Fibroblast of the aortic adventitia (primary cell): ENCODE results near the gene FAM13A. TPM values are rescaled to one million over a fixed set of nuclear protein-coding genes. Genes with fewer than 3 reads are reported as not detected.
A peak's percentile ranks its signal among the peaks of the same experiment; 100 is the strongest.

Experiments
- DNase-seq: peaks from one replicate; pipeline ENCODE4 v3.0.0-alpha.2; 2010; ENCODE audit warnings: low read depth
- H3K4me3 ChIP-seq: 2 replicates; pipeline ENCODE4 v1.5.1; 2011; ENCODE audit warnings: low read depth, mild to moderate bottlenecking, control low read depth, low read length, moderate library complexity
- total RNA-seq: library from RNA; depleted of rRNA; stranded (reverse); fragments of >200 nt; gene quantifications from 2 replicates; pipeline ENCODE4 v1.2.3, GENCODE V29; 2012; ENCODE audit warnings: low replicate concordance
- TF ChIP-seq, protein P1 (sequence below): IDR thresholded peaks from 2 replicates; pipeline ENCODE4 v1.5.1; 2011; ENCODE audit warnings: mild to moderate bottlenecking, low read length, control low read depth, inconsistent platforms; ENCODE audit not compliant: insufficient read depth

The FAM13A gene
- total RNA-seq, 1 donor, result 23.5 TPM

DNA sequence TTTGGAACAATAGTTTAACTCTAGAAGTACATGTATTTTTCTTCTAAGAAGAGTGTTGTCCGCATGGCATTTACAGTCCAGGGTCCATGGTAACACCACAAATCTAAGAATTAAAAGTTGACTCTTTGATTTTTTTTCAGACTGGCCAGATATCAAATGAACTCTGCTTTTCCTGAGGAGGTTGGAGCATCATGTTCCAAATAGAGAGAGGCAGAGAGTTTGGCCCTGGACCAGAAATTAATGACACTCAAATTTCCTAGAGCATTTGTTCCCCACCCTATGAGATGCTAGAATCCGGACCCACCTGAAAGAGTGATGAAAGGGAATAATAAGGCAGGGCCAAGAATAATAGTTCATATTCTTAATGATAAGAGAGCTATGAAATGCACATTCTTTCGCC, 312.4 kb downstream of the FAM13A start:
- DNase-seq, result no peak
- no peak overlapping the region for H3K4me3 ChIP-seq
- TF ChIP-seq, protein P1, sequence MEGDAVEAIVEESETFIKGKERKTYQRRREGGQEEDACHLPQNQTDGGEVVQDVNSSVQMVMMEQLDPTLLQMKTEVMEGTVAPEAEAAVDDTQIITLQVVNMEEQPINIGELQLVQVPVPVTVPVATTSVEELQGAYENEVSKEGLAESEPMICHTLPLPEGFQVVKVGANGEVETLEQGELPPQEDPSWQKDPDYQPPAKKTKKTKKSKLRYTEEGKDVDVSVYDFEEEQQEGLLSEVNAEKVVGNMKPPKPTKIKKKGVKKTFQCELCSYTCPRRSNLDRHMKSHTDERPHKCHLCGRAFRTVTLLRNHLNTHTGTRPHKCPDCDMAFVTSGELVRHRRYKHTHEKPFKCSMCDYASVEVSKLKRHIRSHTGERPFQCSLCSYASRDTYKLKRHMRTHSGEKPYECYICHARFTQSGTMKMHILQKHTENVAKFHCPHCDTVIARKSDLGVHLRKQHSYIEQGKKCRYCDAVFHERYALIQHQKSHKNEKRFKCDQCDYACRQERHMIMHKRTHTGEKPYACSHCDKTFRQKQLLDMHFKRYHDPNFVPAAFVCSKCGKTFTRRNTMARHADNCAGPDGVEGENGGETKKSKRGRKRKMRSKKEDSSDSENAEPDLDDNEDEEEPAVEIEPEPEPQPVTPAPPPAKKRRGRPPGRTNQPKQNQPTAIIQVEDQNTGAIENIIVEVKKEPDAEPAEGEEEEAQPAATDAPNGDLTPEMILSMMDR, result no peak

DNA sequence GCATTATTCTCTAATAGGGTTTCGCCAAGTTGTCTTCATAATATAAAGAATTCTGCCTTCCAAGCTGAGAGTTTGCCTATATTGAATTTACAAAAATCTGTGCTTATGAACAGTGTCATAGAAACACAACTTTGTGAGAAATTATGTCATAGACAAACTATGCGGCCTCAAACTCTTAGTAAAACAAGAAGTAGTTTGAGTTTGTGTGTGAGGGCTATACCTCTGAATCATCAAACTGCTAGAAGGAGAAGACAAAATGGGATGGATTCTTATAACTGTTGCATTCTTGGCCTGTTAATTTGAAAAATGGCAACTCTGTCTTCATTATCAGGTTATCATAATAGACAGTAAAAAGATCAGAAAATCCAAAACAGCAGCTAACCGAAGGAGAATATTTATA, 313.3 kb downstream of the FAM13A start:
- no peak overlapping the region for H3K4me3 ChIP-seq
- TF ChIP-seq, protein P1, result no peak
- DNase-seq, result peak; percentile 67

DNA sequence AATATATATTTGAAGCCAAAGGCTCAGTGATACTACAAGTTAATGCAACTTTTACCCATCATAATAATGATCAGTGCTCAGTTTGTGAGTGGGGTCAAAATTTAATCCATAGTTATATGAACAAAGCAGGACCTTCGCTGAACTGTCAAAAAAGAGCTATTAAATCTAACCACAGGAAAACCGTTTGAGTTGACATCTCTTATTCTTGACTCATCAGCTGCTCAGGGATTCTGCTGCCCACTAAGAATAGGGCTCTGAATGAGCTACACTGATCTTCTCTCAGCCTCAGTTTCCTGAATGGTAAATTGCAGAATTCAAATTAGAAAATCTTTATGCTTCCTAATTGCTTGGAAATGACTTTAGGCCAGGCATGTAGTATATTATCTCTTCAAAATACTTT, 314.4 kb downstream of the FAM13A start:
- TF ChIP-seq, protein P1, result no peak
- DNase-seq, result no peak
- no peak overlapping the region for H3K4me3 ChIP-seq

DNA sequence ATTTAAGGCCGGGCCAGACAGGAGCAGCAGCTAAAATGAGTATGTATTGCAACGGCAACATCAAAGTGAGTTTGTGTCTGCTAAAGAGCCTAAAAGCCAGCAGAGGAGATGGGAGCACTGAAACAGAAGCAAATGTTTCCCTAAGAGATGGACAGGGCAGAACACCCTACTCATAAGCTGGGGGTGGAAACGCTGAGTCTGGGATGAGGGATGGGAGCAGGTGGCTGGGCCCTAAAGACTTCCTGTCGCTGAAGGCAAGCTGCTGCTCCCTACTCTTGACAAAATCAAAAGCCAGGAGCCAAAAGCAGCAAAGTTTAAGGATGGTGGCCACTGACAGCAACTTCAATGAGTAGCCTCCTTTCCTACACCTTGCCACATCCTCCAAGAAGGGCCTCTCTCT, 318.8 kb downstream of the FAM13A start:
- no peak for DNase-seq
- H3K4me3 ChIP-seq, result no peak overlapping the region
- TF ChIP-seq, protein P1, result no peak

DNA sequence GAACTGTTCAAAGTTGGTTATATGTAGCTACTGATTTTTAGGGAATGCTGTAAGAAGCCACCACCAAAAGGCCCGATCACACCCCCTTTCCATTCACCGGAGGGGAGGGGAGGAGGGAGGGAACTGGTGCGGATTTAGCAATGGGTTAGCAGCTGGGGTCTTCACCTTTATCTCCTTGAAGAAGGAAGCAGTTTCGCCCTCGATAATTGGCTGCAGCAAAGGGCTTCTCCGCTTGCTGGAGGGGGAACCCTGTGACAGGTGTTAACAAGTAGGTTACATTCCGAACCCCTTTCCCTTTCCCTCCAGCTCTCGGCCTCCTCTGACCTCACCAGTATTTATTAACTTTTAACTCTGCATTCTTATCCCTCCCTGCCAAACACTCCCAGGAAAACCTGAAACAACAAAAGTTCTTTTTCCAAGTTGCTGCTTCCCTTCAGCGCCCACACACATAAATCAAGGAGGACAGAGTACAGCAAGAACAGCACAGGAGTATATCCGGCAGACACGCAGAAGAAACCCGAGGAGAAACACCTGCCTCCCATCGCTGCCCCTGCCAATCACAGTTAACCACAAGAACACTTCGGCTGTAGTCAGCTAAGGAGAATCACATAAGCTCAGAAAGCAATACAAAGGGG, 319.6 kb downstream of the FAM13A start:
- DNase-seq, result peak; percentile 29
- TF ChIP-seq, protein P1, result no peak
- no peak overlapping the region for H3K4me3 ChIP-seq

DNA sequence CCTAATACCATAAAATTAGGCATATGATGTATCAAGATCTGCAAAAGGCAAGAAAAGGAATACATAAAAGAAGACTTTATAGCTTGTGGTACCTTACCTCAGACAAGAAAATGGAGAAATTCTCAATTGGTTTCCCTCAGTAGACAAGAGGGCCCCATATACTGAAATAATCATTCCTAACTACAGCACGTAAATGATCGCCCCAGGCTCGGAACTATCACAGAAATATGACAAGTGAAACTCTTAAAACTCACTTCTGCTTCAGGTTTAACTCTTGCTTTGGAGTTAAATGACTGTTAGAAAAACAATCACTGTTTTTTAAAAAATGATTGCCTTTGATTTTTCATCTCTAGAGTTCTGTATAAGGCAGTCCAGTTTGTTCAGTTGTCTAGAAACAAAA, 320.7 kb downstream of the FAM13A start:
- H3K4me3 ChIP-seq, result no peak overlapping the region
- TF ChIP-seq, protein P1, result no peak
- DNase-seq, result no peak

DNA sequence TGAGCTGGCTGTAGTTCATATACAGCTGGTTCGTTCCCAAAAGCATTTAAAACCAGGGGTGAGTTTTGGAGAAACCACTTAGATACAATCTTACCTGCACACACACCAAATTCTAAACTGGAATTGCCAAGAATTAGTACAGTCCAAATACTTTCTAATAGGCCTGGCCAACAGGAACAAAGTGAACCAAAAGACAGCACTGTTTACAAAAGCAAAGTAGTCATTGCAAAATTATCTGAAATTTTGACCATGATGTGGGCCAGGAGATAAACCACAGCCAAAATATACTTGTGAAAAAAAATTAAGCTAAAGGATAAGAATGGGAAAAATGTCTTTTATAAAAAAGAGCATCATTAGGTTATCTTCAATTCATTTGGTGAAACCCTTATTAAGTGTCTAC, 321.4 kb downstream of the FAM13A start:
- DNase-seq, result peak; percentile 75
- no peak overlapping the region for H3K4me3 ChIP-seq
- TF ChIP-seq, protein P1, result no peak
